Heart left ventricle (tissue), 16 donors: ENCODE measurements around the gene EPB41L2. TPM values are rescaled to one million over a fixed set of nuclear protein-coding genes. Genes with fewer than 3 reads are reported as not detected.

Experiments
- ATAC-seq, 4 donors: fragments of 200-7000 bp; cut with Tn5 transposase; one replicate each; pipeline ENCODE4 v1.9.1; 2020 to 2022; ENCODE audit warnings: moderate library complexity in 4 of 4, mild to moderate bottlenecking in 3 of 4, moderate number of reproducible peaks in 1 of 4
- DNase-seq, 5 donors: peaks; one replicate each; pipeline ENCODE4 v3.0.0-alpha.2; 2020
- H3K27ac ChIP-seq, 12 donors: fragments of 200-600 bp; sonication (generic) in 4 of 12; one replicate each; pipeline versions ENCODE4 v1.5.0 to v1.8.0; 2016 to 2022; ENCODE audit warnings: mild to moderate bottlenecking in 2 of 12
- H3K27me3 ChIP-seq, 9 donors: fragments of 200-600 bp; sonication (generic) in 2 of 9; one replicate each; pipeline versions ENCODE4 v1.5.1 to v1.8.0; 2016 to 2022; ENCODE audit warnings: mild to moderate bottlenecking in 3 of 9
- H3K36me3 ChIP-seq, 9 donors: fragments of 200-600 bp; sonication (generic) in 2 of 9; one replicate each; pipeline versions ENCODE4 v1.5.0 to v1.8.0; 2018 to 2022; ENCODE audit warnings: mild to moderate bottlenecking in 2 of 9
- H3K4me1 ChIP-seq, 12 donors: fragments of 200-600 bp; sonication (generic) in 4 of 12; one replicate each; pipeline versions ENCODE4 v1.5.0 to v1.8.0; 2016 to 2022; ENCODE audit warnings: mild to moderate bottlenecking in 3 of 12
- H3K4me3 ChIP-seq, 12 donors: fragments of 200-600 bp; sonication (generic) in 4 of 12; one replicate each; pipeline versions ENCODE4 v1.5.0 to v1.8.0; 2017 to 2022; ENCODE audit warnings: mild to moderate bottlenecking in 9 of 12, moderate library complexity in 4 of 12
- H3K9me3 ChIP-seq, 12 donors: fragments of 200-600 bp; sonication (generic) in 4 of 12; one replicate each; pipeline versions ENCODE4 v1.5.0 to v1.8.0; 2016 to 2022; ENCODE audit warnings: mild to moderate bottlenecking in 1 of 12
- POLR2A ChIP-seq, 2 donors: fragments of 450-650 bp; IDR thresholded peaks; one replicate each; pipeline ENCODE4 v1.6.1; 2017; ENCODE audit warnings: antibody characterized with exemption in 2 of 2, mild to moderate bottlenecking in 2 of 2, moderate library complexity in 2 of 2
- WGBS, 4 donors: extraction: QIAGEN DNeasy Blood & Tissue Kit in 2 of 4; methylation state at CpG; one replicate each; pipeline versions ENCODE4 v1.1.5 to v1.1.7; 2013 to 2018; 5-methylcytosine and 5-hydroxymethylcytosine counted together
- intact Hi-C, 10 donors: fragments of 100-400 bp; cut with DNase I; formaldehyde crosslinking; loops; one replicate each; pipeline versions ENCODE4 v1.11.1 to v1.14.2; 2022
- polyA plus RNA-seq, 2 donors: library from polyadenylated mRNA; stranded (reverse); fragments of 200-250 nt; gene quantifications; one replicate each; pipeline ENCODE4 v1.2.3, GENCODE V29; 2013
- total RNA-seq, 9 donors: library from RNA; depleted of rRNA in 2 of 9; stranded (reverse); fragments of >200 nt in 2 of 9; fragmentation: NEBNext Ultra II Directional in 3 of 9; extraction: Animal tissue kit (Norgen Biotek cat#: 25700) in 3 of 9; gene quantifications; one replicate each; pipeline versions ENCODE4 v1.1.0 to v1.2.4, GENCODE V29; 2016 to 2023
- TF ChIP-seq, protein P1 (sequence below), 12 donors: fragments of 200-600 bp; sonication (generic) in 4 of 12; IDR thresholded peaks; one replicate each; pipeline versions ENCODE4 v1.5.0 to v1.8.0; 2018 to 2022; ENCODE audit warnings: antibody characterized with exemption in 12 of 12, mild to moderate bottlenecking in 5 of 12
- donor health status: ischemic (EF 13 %, LVEDD 7.1; RV severe dilation, severe dysfunction).
- donor health status: healthy with polysubstance abuse.
- donor health status: DM: no; HTN: yes; CAD: no.
- donor health status: DM: no; HTN: no; CAD: no.
- donor health status: ischemic (EF 25% LVEDD 6.9; RV normal size, moderate dysfunction).
- donor health status: ischemic (EF 25% LVEDD 5.7; RV mildly dilated, moderate dysfunction).
- donor health status: healthy.
- donor health status: DM: yes; HTN: yes; CAD: no.
- donor health status: ischemic (EF 35%, LVEDD 5.7; RV mildly dilated, moderate dysfunction).
- donor health status: nonischemic (EF 11% LVEDD 7.7; RV severe dilation, severe dysfunction).
- donor health status: DM: yes; HTN: yes; CAD: no.
- donor health status: PGD.
- donor health status: ischemic (EF 29% LVEDD 5.4; RV normal size, mild dysfunction).
- donor health status: nonischemic (EF 23%, LVEDD 6.1; RV moderate dilation, normal function).

EPB41L2 gene
- total and polyA plus RNA-seq, 11 donors = 21.3 to 115 (median 51.9) TPM

DNA sequence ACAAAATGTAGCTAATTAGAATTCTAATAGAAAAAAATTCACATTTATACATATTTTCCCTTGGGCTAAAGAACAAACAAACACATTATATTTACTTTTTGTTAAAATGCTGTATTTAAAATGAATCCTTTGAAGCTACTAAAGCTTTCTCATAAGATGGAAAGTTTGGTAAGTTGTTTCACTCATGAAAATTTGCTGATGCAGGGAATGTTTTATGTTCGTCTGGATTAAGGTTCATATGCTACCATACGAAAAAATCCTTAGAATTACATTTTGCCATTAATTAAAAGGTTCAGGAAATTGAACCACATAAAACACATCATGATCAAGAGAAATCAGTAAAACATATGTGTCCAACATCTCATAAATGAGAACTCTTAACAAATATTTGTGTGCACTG, 173.6 kb downstream of the EPB41L2 start:
- no peak overlapping the region for H3K4me3 ChIP-seq
- 94 to 97% (median 96%) methylated on average over 2 of the region's 2 CpGs for WGBS, 4 donors
- H3K9me3 ChIP-seq = no peaks in the 10 kb centered on the region
- H3K27ac ChIP-seq = no peak overlapping the region
- intact Hi-C loops = loop anchor here in 8 of 10 donors (2.0 to 10.0 kb wide), 9 partner anchors 173 to 1025 kb away; partner anchors contain the start of genes EPB41L2 (in 2 of the 8) and MED23 (in 2 of the 8)
- no peak for TF ChIP-seq POLR2A (IDR thresholded peaks at IDR 0.05)
- TF ChIP-seq, protein P1, sequence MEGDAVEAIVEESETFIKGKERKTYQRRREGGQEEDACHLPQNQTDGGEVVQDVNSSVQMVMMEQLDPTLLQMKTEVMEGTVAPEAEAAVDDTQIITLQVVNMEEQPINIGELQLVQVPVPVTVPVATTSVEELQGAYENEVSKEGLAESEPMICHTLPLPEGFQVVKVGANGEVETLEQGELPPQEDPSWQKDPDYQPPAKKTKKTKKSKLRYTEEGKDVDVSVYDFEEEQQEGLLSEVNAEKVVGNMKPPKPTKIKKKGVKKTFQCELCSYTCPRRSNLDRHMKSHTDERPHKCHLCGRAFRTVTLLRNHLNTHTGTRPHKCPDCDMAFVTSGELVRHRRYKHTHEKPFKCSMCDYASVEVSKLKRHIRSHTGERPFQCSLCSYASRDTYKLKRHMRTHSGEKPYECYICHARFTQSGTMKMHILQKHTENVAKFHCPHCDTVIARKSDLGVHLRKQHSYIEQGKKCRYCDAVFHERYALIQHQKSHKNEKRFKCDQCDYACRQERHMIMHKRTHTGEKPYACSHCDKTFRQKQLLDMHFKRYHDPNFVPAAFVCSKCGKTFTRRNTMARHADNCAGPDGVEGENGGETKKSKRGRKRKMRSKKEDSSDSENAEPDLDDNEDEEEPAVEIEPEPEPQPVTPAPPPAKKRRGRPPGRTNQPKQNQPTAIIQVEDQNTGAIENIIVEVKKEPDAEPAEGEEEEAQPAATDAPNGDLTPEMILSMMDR (IDR thresholded peaks at IDR 0.05) = no peak
- no peaks in the 10 kb centered on the region for H3K27me3 ChIP-seq
- ATAC-seq (no peak), DNase-seq (no peak)
- peaks cover 0 to 68% (median 27%) of the 10 kb centered on the region in 9 donors for H3K36me3 ChIP-seq
- H3K4me1 ChIP-seq = no peaks in the 10 kb centered on the region

DNA sequence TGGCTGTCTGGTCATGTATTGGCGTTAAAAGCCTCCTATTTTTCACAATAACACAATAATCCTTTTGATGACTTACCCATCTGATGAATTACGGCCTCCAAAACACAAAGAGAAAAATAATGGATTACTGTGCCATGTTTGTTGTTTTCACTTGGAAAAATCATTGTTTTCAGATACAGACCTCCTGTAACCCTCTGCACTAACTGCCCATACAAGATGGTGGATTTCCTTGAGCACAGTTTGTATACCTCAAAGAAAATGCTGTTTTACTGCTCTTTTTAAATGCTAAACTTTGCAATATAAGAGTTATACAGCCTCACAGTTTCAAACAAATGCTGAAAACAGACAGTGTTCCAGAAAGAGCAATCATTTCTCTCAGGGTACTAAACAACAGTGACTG, 174.8 kb downstream of the EPB41L2 start:
- intact Hi-C loops = loop anchor here in 8 of 10 donors (2.0 to 10.0 kb wide), 9 partner anchors 174 to 1027 kb away; partner anchors contain the start of genes EPB41L2 (in 2 of the 8) and MED23 (in 2 of the 8)
- Histone ChIP-seq H3K4me1 (no peaks in the 10 kb centered on the region), H3K27ac (peak overlapping the region in 1 of 12 donors; percentile 11), H3K9me3 (no peaks in the 10 kb centered on the region), H3K36me3 (peaks cover 0 to 68% (median 23%) of the 10 kb centered on the region in 9 donors), H3K27me3 (no peaks in the 10 kb centered on the region), H3K4me3 (no peak overlapping the region)
- WGBS, 4 donors = 80 to 92% (median 85%) methylated on average over 2 of the region's 2 CpGs
- TF ChIP-seq, protein P1 (IDR thresholded peaks at IDR 0.05) = no peak
- TF ChIP-seq POLR2A (IDR thresholded peaks at IDR 0.05) = no peak
- ATAC-seq = no peak
- DNase-seq = no peak

DNA sequence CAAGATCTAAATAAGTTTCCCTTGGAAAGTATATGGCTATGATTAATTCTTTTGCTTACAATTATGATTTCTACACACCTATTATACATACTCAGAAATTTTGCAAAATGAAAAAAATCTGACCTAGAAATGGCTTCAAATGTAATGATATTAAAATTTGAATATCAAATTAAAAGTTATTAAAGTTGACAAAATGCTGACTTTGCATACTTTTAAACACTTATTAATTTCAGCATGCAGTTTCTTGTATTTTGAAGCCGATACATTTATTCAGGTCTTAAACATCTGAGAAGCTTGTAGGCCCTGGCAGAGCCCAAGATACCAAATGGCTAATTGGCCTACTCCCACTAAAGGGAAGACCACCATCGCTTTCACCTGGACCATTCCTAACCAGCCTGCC, 176.1 kb downstream of the EPB41L2 start:
- WGBS, 4 donors = 95 to 99% (median 97%) methylated on average over 2 of the region's 2 CpGs
- Histone ChIP-seq H3K4me3 (no peak overlapping the region), H3K27ac (no peak overlapping the region), H3K4me1 (peaks cover 0 to 5% (median 0%) of the 10 kb centered on the region in 12 donors), H3K27me3 (no peaks in the 10 kb centered on the region), H3K36me3 (peaks cover 0 to 67% (median 23%) of the 10 kb centered on the region in 9 donors), H3K9me3 (no peaks in the 10 kb centered on the region)
- no peak for ATAC-seq
- TF ChIP-seq POLR2A (IDR thresholded peaks at IDR 0.05) = no peak
- TF ChIP-seq, protein P1 (IDR thresholded peaks at IDR 0.05) = no peak
- intact Hi-C loops = loop anchor here in 8 of 10 donors (5.0 to 10.0 kb wide), 8 partner anchors 175 to 1028 kb away; partner anchors contain the start of genes EPB41L2 (in 2 of the 8) and MED23 (in 2 of the 8)
- DNase-seq = no peak

DNA sequence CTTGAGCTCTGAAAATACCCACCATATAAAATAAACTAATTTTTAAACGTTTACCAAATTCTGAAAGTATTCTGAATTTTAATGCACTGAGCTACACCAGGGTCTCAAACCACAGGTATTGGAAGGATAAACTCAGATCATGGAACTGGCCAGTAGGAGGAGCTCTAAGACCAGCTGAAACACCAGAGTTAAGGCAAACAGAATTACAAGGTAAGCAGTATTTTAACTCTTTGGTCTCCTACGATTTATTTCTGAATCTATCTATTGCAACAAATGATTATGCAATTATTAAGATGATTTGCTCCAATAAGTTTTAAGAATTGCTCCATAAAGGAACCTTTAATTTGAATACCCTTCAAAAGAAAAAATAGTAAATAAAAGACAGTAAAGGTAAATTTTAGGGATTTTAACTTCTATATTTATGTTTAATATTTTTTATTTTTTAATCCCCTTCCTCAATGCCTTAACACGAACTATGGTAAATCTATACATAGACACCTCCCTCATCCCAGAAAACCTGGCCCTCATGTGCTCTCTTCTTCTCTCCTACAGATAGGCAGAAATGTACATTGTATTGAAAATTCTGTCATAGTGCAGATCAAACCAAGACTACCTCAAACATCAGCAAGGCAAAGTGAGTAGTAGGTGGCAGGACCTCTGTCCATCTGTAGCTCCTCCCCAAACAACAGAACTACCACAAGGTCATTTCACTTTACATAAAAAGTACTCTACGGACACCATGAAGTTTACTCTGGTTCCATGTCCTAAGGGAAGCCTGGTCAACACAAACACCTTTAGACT, 177.5 kb downstream of the EPB41L2 start:
- H3K36me3 ChIP-seq = peaks cover 0 to 70% (median 20%) of the 10 kb centered on the region in 9 donors
- no peaks in the 10 kb centered on the region for H3K27me3 ChIP-seq
- TF ChIP-seq, protein P1 (IDR thresholded peaks at IDR 0.05) = peak; percentile 83 to 98 (median 90)
- no peak for TF ChIP-seq POLR2A (IDR thresholded peaks at IDR 0.05)
- H3K4me1 ChIP-seq = peaks cover 0 to 5% (median 0%) of the 10 kb centered on the region in 12 donors
- intact Hi-C loops = loop anchor here (1.0 to 10.0 kb wide), 12 partner anchors 177 to 1029 kb away; partner anchors contain the start of genes EPB41L2 (in 3 of the 10) and MED23 (in 2 of the 10)
- WGBS, 4 donors = 26 to 30% (median 29%) methylated on average over 4 of the region's 4 CpGs
- ATAC-seq = peak; percentile 64 to 89 (median 87)
- DNase-seq = peak in 4 of 5 donors; percentile 47 to 71 (median 61)
- no peak overlapping the region for H3K4me3 ChIP-seq
- no peak overlapping the region for H3K27ac ChIP-seq
- H3K9me3 ChIP-seq = no peaks in the 10 kb centered on the region
